ENCODE results near the gene PTBP1. TPM values are rescaled to one million over a fixed set of nuclear protein-coding genes. Genes with fewer than 3 reads are reported as not detected.
A peak's percentile ranks its signal among the peaks of the same experiment; 100 is the strongest.

Gene PTBP1
- polyA plus RNA-seq, 1 donor from 2014 or later, result 27.3 TPM

DNA sequence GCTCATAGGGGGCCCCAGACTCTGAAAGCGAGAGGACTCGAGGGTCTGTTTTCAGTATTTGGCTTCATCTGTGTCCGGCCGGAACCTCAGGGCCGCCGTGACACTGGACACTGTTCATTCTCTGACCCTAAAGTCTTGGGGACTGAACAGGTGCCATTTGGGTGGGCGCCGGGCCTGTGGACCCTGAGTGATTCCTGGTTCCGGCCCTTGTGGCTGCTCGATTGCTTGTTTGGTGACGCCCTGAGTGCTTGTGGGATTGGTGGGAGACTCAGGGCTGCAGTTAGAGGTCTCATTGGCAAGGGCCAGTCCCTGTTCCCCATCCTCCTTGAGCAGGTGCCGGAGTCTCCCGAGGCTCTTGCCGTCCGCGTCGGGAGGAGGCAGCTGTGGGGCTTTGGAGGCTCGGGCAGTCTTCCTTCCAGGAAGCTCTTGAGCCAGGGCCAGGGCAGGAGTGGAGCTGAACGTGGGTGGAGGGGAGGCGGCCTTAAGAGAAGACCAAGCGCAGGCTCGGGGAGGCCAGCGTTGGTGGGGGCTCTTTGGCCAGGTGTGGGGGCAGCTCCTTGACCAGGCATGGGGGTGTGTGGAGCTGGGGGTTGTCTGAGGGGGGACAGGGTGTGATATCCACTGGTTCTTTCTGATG lies 4.7 kb downstream of the PTBP1 start:
- Histone ChIP-seq H3K9me2 (ENCODE audit: insufficient read depth, low read length) (no peaks in the 10 kb centered on the region), H3K79me2 (replicated peaks; ENCODE audit: insufficient read depth, low read length) (peaks cover 62% of the 10 kb centered on the region), H3K36me3 (ENCODE audit: insufficient read depth, low read length) (no peaks in the 10 kb centered on the region), H3K27ac (ENCODE audit: low read length) (no peak overlapping the region), H3K4me2 (ENCODE audit: low read length) (no peak overlapping the region), H2AFZ (ENCODE audit: low read depth, low read length) (no peak overlapping the region), H4K20me1 (ENCODE audit: insufficient read depth) (peaks cover 50% of the 10 kb centered on the region), H3K27me3 (ENCODE audit: insufficient read depth, low read depth, low read length) (no peaks in the 10 kb centered on the region), H3K9ac (ENCODE audit: low read length) (peak overlapping the region; percentile 26), H3K4me3 (ENCODE audit: low read length) (no peak overlapping the region), H3F3A (ENCODE audit: insufficient read depth, low read length, poor library complexity, severe bottlenecking) (no peaks in the 10 kb centered on the region), H3K9me3 (ENCODE audit: low read length) (no peaks in the 10 kb centered on the region)
- no peak for TF ChIP-seq SMC3 (conservative IDR thresholded peaks at IDR 0.05; ENCODE audit: poor library complexity)
- TF ChIP-seq, protein P1, sequence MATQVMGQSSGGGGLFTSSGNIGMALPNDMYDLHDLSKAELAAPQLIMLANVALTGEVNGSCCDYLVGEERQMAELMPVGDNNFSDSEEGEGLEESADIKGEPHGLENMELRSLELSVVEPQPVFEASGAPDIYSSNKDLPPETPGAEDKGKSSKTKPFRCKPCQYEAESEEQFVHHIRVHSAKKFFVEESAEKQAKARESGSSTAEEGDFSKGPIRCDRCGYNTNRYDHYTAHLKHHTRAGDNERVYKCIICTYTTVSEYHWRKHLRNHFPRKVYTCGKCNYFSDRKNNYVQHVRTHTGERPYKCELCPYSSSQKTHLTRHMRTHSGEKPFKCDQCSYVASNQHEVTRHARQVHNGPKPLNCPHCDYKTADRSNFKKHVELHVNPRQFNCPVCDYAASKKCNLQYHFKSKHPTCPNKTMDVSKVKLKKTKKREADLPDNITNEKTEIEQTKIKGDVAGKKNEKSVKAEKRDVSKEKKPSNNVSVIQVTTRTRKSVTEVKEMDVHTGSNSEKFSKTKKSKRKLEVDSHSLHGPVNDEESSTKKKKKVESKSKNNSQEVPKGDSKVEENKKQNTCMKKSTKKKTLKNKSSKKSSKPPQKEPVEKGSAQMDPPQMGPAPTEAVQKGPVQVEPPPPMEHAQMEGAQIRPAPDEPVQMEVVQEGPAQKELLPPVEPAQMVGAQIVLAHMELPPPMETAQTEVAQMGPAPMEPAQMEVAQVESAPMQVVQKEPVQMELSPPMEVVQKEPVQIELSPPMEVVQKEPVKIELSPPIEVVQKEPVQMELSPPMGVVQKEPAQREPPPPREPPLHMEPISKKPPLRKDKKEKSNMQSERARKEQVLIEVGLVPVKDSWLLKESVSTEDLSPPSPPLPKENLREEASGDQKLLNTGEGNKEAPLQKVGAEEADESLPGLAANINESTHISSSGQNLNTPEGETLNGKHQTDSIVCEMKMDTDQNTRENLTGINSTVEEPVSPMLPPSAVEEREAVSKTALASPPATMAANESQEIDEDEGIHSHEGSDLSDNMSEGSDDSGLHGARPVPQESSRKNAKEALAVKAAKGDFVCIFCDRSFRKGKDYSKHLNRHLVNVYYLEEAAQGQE (IDR thresholded peaks at IDR 0.05; ENCODE audit: borderline replicate concordance), result no peak
- TF ChIP-seq EP300 (conservative IDR thresholded peaks at IDR 0.05; ENCODE audit: poor library complexity, severe bottlenecking), result no peak
- TF ChIP-seq MXI1 (conservative IDR thresholded peaks at IDR 0.05; ENCODE audit: poor library complexity, severe bottlenecking), result no peak
- TF ChIP-seq, protein P2, sequence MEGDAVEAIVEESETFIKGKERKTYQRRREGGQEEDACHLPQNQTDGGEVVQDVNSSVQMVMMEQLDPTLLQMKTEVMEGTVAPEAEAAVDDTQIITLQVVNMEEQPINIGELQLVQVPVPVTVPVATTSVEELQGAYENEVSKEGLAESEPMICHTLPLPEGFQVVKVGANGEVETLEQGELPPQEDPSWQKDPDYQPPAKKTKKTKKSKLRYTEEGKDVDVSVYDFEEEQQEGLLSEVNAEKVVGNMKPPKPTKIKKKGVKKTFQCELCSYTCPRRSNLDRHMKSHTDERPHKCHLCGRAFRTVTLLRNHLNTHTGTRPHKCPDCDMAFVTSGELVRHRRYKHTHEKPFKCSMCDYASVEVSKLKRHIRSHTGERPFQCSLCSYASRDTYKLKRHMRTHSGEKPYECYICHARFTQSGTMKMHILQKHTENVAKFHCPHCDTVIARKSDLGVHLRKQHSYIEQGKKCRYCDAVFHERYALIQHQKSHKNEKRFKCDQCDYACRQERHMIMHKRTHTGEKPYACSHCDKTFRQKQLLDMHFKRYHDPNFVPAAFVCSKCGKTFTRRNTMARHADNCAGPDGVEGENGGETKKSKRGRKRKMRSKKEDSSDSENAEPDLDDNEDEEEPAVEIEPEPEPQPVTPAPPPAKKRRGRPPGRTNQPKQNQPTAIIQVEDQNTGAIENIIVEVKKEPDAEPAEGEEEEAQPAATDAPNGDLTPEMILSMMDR (IDR thresholded peaks at IDR 0.05; ENCODE audit: poor library complexity, severe bottlenecking), result no peak
- TF ChIP-seq RAD21 (conservative IDR thresholded peaks at IDR 0.05), result no peak
- no peak for TF ChIP-seq EZH2 (IDR thresholded peaks at IDR 0.05; ENCODE audit: borderline replicate concordance, insufficient read depth, low read length, poor library complexity, severe bottlenecking)
- TF ChIP-seq TAF1 (IDR thresholded peaks at IDR 0.05; ENCODE audit: low read depth), result no peak
- TF ChIP-seq POLR2AphosphoS5 (IDR thresholded peaks at IDR 0.05), result no peak

DNA sequence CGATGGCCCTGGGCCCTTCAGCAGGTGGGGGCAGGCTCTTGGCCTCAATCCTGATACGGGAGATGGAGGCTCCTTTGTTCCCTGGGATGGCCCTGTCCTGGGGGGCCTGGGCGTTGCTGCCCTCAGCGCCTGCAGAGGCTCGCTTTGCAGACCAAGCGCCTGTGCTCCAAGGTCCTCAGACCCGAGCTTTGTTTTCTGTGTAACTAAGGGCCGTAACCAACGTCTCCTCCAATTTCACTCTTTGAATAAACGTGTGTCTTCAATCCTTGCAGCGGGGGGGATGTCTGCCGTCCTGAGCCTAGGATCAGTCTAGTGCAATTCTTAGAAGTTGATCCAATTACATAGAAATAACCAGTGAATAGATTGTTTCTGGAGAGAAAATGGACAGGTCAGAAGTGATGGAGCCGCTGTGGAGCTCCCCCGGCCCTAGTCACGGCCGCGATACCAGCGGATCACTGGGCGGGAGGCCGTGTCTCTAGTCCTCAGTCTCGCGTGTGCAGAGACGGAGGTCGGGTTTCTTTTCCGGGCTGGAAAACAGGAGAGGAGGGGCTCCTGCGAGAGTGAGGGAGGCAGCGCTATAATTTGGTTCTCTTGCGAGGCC lies 5.3 kb downstream of the PTBP1 start:
- no peak for TF ChIP-seq POLR2AphosphoS5 (IDR thresholded peaks at IDR 0.05)
- no peak for TF ChIP-seq MXI1 (conservative IDR thresholded peaks at IDR 0.05; ENCODE audit: poor library complexity, severe bottlenecking)
- TF ChIP-seq SMC3 (conservative IDR thresholded peaks at IDR 0.05; ENCODE audit: poor library complexity), result no peak
- TF ChIP-seq TAF1 (IDR thresholded peaks at IDR 0.05; ENCODE audit: low read depth), result no peak
- TF ChIP-seq, protein P2 (IDR thresholded peaks at IDR 0.05; ENCODE audit: poor library complexity, severe bottlenecking), result no peak
- TF ChIP-seq EP300 (conservative IDR thresholded peaks at IDR 0.05; ENCODE audit: poor library complexity, severe bottlenecking), result no peak
- TF ChIP-seq, protein P1 (IDR thresholded peaks at IDR 0.05; ENCODE audit: borderline replicate concordance), result no peak
- H3K36me3 ChIP-seq (ENCODE audit: insufficient read depth, low read length), result no peaks in the 10 kb centered on the region
- peaks cover 50% of the 10 kb centered on the region for H4K20me1 ChIP-seq (ENCODE audit: insufficient read depth)
- no peak overlapping the region for H3K4me2 ChIP-seq (ENCODE audit: low read length)
- H3K9ac ChIP-seq (ENCODE audit: low read length), result peak overlapping the region; percentile 26
- H2AFZ ChIP-seq (ENCODE audit: low read depth, low read length), result no peak overlapping the region
- H3K27ac ChIP-seq (ENCODE audit: low read length), result no peak overlapping the region
- no peaks in the 10 kb centered on the region for H3K9me2 ChIP-seq (ENCODE audit: insufficient read depth, low read length)
- H3K79me2 ChIP-seq (replicated peaks; ENCODE audit: insufficient read depth, low read length), result peaks cover 62% of the 10 kb centered on the region
- no peaks in the 10 kb centered on the region for H3F3A ChIP-seq (ENCODE audit: insufficient read depth, low read length, poor library complexity, severe bottlenecking)
- H3K9me3 ChIP-seq (ENCODE audit: low read length), result no peaks in the 10 kb centered on the region
- no peak overlapping the region for H3K4me3 ChIP-seq (ENCODE audit: low read length)
- no peaks in the 10 kb centered on the region for H3K27me3 ChIP-seq (ENCODE audit: insufficient read depth, low read depth, low read length)
